ENCODE data around the gene TCF7L2.

TCF7L2 gene

DNA sequence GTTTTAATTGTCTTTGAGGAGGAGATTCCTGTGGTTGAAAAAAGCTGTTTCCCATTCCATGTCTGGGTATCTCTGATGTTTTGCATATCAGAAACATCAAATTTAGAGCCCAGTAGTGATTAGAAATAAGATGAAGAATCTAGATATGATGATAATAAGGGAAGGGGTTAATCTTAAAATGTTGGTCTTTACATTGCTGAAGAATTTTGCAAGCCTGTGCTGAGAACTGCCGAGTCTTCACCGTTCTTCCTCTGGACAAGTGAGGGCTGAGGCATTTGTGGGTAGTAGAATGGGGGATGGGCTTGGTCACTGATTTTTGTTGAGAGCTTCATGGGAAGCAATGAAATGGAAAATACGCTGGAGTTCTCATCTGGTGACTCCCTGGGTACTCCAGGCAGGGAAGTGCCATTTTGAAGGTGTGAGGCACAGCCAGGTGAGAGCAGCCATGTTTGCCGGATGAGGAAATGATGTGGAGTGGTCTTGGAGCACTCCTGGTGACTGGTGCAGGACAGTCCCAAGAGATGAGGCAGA lies 10.2 kb downstream of the TCF7L2 start:
- intact Hi-C loops (cut with DNase I) = no loop called here

DNA sequence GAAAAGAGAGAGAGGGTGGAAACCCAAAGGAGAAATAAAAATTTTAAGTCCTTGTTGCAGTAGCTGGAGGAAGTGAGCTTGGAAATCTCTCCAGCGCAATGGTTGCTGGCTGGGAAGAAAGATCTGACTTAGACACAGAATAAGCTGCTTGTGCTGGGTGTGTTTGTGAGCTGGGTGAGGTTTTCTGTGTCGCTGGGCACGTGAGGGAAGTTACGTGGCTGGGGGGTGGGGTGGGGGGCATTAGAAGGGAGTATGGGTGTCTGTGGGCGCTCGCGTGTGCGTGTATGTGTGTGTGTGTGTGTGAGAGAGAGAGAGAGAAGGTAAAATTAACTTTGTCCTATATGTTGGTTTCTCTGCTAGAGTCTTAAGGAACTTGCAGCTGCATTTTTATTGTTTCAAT lies 11.6 kb downstream of the TCF7L2 start:
- intact Hi-C loops (cut with DNase I) = no loop called here
- no peak for DNase-seq

More for the DNA sequence above, 10.2 kb downstream of the TCF7L2 start:
- DNase-seq = no peak

DNA sequence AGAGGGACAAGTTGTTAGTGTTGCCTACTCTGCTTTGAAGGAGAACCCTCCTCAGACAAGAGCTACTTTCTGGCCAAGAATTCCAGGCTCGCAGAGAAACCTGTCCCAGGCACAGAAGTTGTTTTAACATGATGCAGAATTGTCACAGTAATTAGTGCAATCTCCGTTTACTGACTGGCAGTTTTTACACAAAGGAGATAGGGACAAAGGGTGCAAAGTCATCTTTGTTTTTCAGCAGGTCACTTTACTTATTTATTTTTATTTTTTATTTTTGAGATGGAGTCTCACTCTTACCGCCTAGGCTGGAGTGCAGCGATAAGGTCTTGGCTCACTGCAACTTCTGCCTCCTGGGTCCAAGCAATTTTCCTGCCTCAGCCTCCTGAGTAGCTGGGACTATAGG lies 12.3 kb downstream of the TCF7L2 start:
- DNase-seq = no peak
- intact Hi-C loops (cut with DNase I) = no loop called here

DNA sequence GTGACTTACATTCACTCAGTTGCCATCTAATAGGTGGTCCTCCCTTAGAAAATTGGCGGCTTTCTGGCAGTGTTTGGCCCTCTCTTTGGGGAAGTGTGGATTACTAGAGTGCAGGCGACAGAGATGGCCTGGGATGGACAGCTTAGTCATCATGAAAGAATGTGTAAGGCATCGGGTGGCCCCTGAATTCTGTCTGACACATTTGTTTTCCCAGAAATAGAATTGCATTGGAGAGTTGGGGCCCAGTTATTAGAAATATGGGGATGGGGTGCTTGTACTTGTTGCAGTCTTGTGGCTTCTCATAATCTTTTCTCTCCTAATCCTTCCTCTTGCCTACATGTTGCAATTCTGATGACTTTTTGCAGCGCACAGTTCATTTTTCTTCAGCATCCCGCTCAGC lies 13.8 kb downstream of the TCF7L2 start:
- intact Hi-C loops (cut with DNase I) = no loop called here
- DNase-seq = no peak

DNA sequence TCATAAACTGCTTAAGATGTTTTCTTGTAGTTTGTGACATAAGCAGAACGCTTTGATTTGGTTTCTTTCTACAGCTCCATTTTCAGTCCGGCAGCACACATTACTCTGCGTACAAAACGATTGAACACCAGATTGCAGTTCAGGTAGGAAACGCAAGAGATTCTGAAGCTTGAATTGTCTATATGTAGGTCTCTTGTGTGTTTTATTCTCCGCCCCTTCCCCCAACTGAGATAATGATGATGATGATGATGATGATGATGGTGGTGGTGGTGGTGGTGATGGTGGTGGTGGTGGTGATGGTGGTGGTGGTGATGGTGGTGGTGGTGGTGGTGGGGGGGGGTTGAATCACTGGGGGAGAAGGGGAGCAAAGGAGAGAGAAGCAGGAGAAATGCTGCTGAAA lies 14.4 kb downstream of the TCF7L2 start:
- intact Hi-C loops (cut with DNase I) = no loop called here
- no peak for DNase-seq

DNA sequence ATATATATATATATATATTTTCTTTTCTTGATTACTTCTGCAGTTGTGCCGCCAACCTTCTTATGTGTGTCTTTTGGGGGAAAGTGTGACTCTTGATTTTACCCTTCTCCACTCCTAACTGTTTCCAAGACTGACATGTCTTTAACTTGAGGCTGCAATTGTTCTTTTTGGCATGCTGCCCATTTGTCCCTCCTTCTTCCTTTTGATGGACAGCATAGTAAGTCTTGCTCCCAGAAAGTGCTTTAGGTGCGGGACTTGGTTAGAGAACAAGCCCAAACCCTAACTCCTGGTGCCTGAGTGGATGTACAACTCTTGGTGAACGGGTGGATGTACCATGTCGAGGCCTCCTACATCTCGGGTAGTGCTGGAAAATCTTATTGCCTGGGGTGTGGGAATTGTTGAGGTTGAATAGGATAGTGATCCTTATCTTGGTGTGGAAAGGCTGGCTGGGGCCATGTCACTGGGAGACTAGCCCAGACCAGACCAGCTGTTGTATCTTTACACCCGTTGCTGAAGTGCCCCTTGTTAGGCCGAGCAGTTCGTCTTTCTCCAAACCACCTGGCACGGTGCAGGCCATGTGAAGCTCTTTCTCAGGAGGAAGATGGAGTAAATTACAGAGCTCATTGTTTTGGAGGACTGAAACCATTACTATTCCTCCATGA lies 16.3 kb downstream of the TCF7L2 start:
- DNase-seq = no peak
- intact Hi-C loops (cut with DNase I) = no loop called here

DNA sequence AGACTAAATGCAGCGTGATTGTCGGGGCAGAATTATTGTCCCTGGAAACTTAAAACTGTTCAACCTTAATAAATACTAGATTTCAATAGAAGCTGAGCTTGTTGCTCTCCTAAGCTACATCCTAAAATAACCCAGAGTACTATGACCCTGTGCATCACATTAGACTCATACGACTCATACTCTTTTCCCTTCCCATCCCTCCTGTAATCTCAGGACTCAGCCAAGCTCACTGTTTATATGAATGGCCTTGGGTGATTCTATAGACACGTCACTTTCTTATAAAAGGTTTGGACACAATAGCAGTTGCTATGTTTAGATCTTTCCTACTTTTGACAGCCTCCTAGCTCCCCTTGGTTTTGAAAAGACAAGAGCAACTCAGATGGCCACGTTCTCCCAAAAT lies 17.2 kb downstream of the TCF7L2 start:
- no peak for DNase-seq
- intact Hi-C loops (cut with DNase I) = no loop called here

DNA sequence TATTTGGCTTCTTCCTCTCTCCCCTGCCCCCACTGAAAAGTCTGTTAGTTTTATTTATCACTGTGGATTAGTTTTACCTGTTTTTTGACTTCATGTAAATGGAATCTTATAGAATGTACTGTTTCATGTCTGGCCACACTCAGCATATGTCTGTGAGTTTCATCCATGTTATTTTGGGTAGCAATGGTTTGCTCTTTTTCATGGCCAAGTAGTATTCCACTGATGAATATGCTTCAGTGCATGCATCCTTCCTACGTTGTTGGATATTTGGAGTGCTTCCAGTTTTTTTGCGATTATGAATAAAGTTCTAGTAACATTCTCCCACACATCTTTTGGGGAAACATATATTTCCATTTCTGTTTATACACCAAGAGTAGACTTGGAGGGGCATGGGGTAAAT lies 19.1 kb downstream of the TCF7L2 start:
- intact Hi-C loops (cut with DNase I) = no loop called here
- DNase-seq = no peak

DNA sequence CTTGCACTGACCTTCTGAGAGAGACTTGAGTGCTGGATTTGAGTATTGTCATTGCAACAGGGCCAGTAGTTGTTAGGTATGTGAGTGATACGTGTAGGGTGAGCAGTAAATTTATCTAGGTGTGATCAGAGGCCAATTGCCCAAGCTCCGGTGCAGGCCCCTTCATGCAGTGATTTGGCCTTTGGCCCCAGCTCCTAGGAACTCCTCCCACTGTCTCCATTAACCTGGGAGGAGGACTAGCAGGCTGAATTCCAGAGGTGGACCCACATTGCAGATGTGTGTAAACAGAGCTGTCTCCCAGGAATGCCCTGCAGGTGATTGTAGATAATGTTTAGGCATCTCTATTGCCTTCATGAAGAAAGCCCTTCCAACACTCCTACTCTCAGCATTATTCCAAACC lies 19.5 kb downstream of the TCF7L2 start:
- intact Hi-C loops (cut with DNase I) = no loop called here
- DNase-seq = no peak

DNA sequence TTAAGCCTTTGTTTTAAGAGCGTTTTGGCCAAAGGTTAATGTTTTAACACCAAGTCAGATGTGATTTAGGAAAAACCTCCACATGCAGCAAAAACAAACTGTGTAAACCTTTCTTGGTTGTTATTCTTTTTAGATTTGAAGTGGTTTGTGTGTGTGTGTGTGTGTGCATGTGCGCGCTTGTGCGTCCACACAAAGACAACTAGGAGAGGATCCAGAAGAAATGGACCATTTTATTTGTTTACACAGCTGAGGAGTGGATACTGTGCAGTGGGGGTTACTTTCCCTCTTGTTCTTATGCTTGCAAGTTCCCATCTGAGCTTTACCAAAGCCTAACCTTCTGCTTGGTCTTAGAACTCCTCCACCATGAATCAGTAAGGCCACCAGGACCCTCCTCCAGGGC lies 20.0 kb downstream of the TCF7L2 start:
- no peak for DNase-seq
- intact Hi-C loops (cut with DNase I) = no loop called here

DNA sequence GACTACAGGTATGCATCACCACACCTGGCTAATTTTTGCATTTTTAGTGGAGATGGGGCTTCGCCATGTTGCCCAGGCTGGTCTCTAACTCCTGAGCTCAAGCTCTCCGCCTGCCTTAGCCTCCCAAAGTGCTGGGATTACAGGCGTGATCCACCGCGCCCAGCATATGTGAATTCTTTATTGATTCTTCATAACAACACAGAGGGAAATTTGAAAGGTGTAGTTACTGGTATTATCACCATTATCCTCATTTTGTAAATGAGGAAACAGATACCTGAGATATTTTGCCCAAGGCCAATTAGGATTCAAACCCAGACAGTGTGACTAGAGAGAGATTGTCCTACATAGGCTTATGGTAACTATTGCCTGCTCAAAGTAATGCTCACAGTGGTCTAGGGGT lies 22.6 kb downstream of the TCF7L2 start:
- intact Hi-C loops (cut with DNase I) = no loop called here
- DNase-seq = no peak

DNA sequence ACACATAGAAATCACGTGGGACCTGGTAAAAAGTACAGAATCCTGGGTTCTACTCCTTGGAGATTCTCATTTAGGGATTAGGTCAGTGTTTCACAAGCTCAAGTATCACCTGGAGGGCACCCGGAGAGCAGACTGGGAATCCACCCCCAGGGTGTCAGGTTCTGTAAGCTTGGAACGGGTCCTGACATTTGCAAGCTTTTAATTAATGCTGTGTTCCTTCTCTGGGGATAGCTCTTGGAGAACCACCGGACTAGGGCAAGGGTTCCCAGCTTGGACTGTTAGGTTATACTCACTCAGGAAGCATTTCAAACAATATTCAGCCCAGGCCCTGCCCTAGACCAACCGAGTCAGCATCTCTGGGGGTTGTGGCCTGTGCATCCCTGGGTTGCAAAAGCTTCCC lies 23.0 kb downstream of the TCF7L2 start:
- no peak for DNase-seq
- intact Hi-C loops (cut with DNase I) = no loop called here

DNA sequence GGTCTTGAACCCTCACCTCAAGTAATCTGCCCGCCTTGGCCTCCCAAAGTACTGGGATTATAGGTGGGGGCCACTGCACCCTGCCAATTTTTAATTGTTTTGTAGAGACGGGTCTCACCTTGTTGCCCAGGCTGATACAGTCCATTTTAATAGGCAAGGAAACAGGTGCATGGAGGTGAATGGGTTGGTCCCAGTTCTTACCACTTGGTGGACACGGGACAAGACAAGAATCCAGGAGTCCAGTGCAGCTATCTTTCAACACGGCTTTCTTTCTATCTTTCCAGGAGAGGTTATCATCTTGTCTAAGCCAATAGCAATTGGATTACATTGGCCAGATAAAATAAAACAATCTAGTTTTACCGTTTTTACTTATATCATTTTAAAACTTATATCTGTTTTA lies 23.8 kb downstream of the TCF7L2 start:
- intact Hi-C loops (cut with DNase I) = no loop called here
- no peak for DNase-seq

DNA sequence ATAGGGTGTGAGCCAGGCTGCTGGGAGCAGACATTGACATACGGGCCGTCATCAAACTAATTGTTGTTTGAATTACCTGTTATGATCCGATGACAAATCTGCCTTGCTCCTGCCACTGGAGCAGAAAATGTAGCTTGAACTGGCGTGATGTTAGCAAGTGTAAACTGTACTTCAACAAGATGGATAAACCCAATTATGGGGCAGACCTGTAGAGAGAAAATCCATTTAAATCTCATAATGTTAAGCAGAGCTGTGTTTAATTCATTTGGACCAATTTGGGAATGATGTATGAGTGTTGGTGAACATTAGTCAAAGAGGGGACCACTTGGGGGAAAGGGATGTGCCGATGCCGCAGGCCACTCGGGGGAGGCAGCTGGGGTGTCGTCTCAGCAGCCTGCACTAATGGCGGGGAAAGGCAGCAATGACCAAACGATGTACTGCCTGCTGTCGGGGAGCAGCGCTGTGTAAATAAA lies 27.4 kb downstream of the TCF7L2 start:
- intact Hi-C loops (cut with DNase I) = no loop called here

DNA sequence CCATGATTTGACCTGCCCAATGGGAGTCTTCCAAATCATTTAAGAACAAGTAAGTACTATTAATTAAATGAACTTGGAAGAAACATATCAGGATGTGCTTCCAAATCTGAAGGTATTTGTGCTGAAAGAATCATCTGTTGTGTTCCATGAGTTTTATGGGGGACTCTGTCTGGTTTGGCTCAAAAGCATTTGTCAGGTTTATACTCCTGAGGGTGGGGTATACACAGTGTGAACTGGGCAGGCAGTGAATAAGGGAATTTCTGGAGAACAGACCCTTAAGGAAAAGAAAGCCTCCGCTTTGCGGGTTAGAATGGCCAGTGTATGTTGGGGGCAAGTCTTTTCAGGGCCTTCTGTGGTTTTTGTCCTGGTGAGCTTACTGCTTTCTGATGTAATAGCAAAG lies 29.9 kb downstream of the TCF7L2 start:
- intact Hi-C loops (cut with DNase I) = no loop called here
- no peak for DNase-seq

More for the DNA sequence above, 27.4 kb downstream of the TCF7L2 start:
- DNase-seq = no peak

DNA sequence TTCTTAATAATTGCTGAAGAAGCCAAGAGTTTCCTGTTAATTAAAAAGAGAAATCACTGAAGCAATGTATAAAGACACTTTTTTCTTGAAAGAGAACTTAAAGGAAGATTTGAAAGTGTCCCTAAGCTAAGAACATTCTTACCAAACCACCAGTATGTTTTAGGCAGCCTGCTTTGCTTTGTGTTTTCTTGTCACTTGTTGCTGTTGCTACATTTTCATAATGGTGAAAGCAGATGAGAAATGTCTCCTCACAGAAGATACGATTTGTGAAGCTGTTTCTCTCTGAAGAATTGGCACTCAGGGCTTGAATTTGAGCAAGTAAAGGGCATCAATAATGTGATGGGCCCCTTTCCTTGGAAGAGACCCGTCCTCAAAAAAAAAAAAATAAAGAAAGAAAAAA lies 30.9 kb downstream of the TCF7L2 start:
- intact Hi-C loops (cut with DNase I) = no loop called here
- DNase-seq = no peak

DNA sequence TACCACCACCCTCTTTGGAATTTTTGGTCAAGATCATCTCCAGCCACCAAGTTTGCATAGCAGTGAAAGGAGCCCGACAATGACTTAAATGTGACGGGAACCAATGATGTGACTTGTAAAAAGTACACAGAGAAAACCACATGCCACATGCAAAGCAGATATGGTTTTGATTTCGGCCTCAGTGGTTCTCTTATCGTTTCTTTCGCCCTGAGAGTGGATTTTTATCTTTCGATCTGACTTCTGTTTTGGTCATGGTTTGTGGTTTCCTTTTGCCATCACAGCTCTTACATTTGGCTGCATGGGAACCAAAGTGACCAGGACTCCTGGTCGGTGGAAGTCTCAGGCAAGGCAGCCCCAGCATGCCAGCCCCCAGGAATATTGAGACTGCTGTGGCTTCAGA lies 31.5 kb downstream of the TCF7L2 start:
- intact Hi-C loops (cut with DNase I) = no loop called here
- DNase-seq = no peak

DNA sequence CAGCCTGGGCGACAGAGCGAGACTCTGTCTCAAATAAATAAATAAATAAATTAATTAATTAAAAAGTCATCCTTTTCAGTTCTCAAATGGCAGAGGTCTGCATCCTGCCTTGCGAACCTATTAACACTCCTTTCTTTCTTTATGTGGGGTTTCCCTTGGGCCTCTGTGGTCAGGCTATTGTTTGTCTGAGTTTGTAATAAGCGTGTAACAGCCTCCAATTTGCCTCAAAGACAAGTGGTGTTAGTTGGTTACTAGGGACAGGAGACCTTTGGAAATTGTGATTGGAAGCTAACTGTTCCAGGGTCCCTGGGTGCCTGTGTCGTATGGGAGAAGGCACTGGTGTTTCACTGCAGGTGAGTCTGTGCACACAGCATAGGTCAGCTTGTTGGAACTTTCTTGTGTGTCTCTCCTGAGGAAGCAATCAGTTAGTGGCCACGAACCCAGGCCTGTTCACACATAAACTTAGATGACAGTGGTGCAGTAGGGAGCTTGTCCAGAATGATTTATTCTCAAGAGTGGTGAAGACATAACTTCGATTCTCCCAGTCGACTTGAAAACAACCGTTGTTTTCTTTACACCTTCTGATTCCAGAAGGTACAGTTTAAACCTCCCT lies 33.5 kb downstream of the TCF7L2 start:
- intact Hi-C loops (cut with DNase I) = no loop called here
- DNase-seq = no peak

DNA sequence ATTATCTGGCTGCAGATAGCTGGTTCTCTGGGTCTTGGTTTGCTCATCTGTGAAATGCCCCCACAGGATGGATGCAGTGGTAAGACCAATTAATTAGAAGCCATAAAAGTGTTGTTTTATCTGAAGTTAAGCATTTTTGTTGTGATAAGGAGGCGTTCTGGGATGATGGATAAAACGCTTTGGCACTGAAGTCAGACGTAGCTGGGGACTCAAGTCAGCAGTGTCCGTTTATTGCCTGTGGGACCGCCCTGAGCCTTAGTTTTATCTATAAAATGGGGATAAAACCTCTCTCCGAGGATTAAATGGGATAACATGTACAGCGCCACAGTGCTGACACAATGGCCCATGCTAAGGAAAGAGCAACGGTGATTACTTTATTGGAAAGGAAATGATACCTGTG lies 34.7 kb downstream of the TCF7L2 start:
- intact Hi-C loops (cut with DNase I) = no loop called here
- DNase-seq = no peak

DNA sequence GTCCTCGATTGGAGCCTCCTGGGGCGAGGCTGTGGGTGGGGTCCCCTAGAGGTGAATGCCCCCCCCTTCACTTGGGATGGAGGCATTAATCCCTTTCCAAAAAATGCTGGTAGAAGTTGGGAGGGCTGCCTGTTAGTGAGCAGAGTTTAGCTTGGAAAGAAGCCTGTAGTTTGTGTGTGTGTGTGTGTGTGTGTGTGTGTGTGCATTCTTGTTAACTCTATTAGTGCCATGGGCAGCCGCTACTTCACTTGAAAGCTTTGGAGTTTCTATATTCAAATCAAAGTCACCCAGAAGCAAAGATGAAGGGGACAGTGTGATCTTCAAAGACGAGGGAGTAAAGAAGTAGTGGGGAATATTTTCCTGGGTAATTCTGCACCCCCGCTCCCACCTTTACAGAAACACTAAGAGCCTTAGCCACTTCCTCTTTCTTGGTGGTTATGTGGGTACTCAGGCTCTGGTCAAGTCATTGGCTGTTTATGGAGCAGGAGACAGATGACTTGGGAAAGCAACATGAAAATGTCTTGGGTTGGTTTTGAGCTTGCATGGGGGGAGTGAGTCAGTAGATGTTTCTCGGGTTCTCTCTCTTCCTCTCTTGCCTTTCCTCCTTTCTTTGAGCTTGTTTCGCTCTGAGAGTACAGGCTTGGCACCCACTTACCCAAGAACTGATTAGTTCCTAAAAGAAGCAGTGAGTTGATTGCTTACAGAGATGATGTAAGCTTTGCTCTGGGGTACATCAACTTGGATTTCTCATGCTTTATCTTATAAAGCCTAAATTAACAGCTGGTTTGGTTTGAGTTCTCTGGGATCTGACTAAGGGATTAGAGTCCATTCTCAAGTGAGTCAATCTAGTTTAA lies 35.9 kb downstream of the TCF7L2 start:
- DNase-seq = no peak
- intact Hi-C loops (cut with DNase I) = no loop called here

DNA sequence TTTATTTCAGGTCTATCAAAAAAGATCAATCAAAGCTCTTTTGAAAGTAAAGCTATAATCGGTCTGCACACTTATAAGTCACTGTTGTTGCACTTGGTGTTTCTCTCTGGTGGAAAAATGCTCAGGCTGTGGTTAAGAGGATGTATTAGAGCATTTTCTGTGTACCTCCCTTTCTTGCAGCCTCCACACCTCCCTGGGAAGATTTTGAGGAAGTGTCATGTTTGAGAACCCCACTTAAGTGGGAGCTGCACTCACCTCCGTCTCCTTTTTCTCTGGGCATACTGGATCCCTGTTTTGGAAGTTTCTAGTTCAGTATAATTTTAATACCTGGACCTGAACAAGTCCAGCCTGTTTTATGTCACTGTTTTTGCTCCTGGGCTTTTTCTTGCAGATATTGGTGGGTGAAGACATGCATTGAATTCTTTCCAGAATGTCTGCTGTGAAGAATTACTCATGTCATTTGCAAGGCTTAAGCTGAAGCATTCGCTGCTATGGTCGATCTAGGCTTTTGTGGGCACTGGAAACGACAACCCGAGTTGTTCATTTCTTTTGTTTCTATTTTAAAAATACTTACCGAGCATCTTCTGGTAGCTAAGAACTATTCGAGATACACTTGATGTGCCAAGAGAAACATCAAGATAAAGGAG lies 36.6 kb downstream of the TCF7L2 start:
- intact Hi-C loops (cut with DNase I) = no loop called here
- no peak for DNase-seq

All from posterior cingulate gyrus (tissue), 11 donors.